Tibial nerve (tissue), 4 donors: ENCODE data around the gene SLC29A3. TPM values are rescaled to one million over a fixed set of nuclear protein-coding genes. Genes with fewer than 3 reads are reported as not detected.

Source experiments
- DNase-seq, 2 donors: peaks; one replicate each; pipeline ENCODE4 v3.0.0-alpha.2; 2019; ENCODE audit warnings: low spot score in 2 of 2
- H3K27ac ChIP-seq, 4 donors: fragments of 200-600 bp; sonication (generic) in 3 of 4; one replicate each; pipeline ENCODE4 v1.5.1; 2017 to 2019; ENCODE audit warnings: mild to moderate bottlenecking in 1 of 4
- H3K27me3 ChIP-seq, 2 donors: fragments of 200-600 bp; sonication (generic) in 1 of 2; one replicate each; pipeline versions ENCODE4 v1.5.1 to v1.6.0; 2017 to 2019
- H3K36me3 ChIP-seq, 3 donors: fragments of 200-600 bp; sonication (generic); one replicate each; pipeline ENCODE4 v1.5.1; 2018 to 2019
- H3K4me1 ChIP-seq, 4 donors: fragments of 200-600 bp; sonication (generic) in 3 of 4; one replicate each; pipeline ENCODE4 v1.5.1; 2017 to 2019
- H3K4me3 ChIP-seq, 4 donors: fragments of 200-600 bp; sonication (generic) in 3 of 4; one replicate each; pipeline ENCODE4 v1.5.1; 2017 to 2019; ENCODE audit warnings: mild to moderate bottlenecking in 1 of 4, moderate library complexity in 1 of 4
- H3K9me3 ChIP-seq, 4 donors: fragments of 200-600 bp; sonication (generic) in 3 of 4; one replicate each; pipeline ENCODE4 v1.5.1; 2017 to 2019
- CTCF ChIP-seq, 5 experiments: fragments of 200-600 bp in 3 of 5; fragments of 450-650 bp in 2 of 5; sonication (generic) in 3 of 5; IDR thresholded peaks; one replicate each; pipeline ENCODE4 v1.5.1; 2016 to 2019; ENCODE audit warnings: antibody characterized with exemption in 5 of 5, mild to moderate bottlenecking in 3 of 5, moderate library complexity in 2 of 5
- EP300 ChIP-seq, 2 donors: sonication (generic); formaldehyde crosslinking; IDR thresholded peaks; one replicate each; pipeline ENCODE4 v1.6.1; 2017; ENCODE audit warnings: antibody characterized with exemption in 2 of 2, mild to moderate bottlenecking in 1 of 2
- POLR2A ChIP-seq, 2 donors: fragments of 450-650 bp; IDR thresholded peaks; one replicate each; pipeline ENCODE4 v1.6.1; 2017; ENCODE audit warnings: antibody characterized with exemption in 2 of 2, mild to moderate bottlenecking in 2 of 2, moderate library complexity in 2 of 2
- WGBS, 2 donors: methylation state at CpG; one replicate each; pipeline ENCODE4 v1.1.5; 2018; 5-methylcytosine and 5-hydroxymethylcytosine counted together
- total RNA-seq, 4 donors: library from RNA; depleted of rRNA; stranded (reverse); fragments of >200 nt; gene quantifications; one replicate each; pipeline ENCODE4 v1.1.0, GENCODE V29; 2016

The SLC29A3 gene
- total RNA-seq, 4 donors from 2014 or later = 6.5 to 10.1 (median 7.4) TPM

DNA sequence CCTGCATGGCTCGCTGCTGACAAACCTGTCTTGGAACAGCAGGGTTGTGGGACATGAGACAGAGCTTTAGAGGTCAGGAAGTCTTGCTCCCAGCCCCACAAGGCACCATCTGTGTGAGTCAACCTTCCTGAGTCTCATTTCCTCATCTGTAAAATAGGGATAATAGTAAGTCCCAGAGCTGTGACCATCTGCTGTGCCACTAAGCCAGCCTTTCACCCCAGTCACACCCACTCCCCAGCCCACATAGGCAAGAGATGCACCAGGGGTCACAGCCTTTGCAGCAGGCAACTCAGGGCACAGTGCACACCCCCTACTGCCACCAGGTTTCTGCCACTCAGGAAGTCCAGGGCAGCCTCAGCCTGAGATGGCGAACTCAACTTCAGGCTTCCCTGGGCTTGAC lies 48.2 kb downstream of the SLC29A3 start:
- H3K36me3 ChIP-seq = peaks cover 0 to 22% (median 0%) of the 10 kb centered on the region in 3 donors
- H3K9me3 ChIP-seq = no peaks in the 10 kb centered on the region
- no peak overlapping the region for H3K27ac ChIP-seq
- DNase-seq = no peak
- no peaks in the 10 kb centered on the region for H3K4me1 ChIP-seq
- WGBS, 2 donors = 69 to 73% methylated on average over 2 of the region's 2 CpGs
- no peak for TF ChIP-seq EP300 (IDR thresholded peaks at IDR 0.05)
- TF ChIP-seq CTCF (IDR thresholded peaks at IDR 0.05) = no peak
- TF ChIP-seq POLR2A (IDR thresholded peaks at IDR 0.05) = no peak
- no peak overlapping the region for H3K4me3 ChIP-seq
- H3K27me3 ChIP-seq = no peaks in the 10 kb centered on the region

DNA sequence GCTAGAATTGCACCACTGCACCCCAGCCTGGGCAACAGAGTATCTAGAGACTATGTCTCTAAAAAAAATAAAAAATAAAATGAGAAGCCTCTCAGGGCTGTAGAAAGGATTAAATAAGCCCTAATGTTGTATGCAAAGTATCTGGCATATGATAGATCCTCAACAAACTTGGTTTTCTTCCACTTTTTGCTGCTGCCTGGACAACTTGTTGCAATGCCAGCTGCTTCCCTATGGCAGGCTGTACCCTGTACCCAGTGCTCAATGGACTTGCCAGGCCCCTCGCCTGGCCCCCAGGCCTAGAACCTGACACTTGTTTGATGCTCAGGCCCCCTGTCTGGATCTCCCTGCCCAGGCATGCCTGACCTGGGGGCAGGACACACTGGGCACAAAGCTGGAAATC lies 49.1 kb downstream of the SLC29A3 start:
- Histone ChIP-seq H3K4me1 (no peaks in the 10 kb centered on the region), H3K27me3 (no peaks in the 10 kb centered on the region), H3K4me3 (no peak overlapping the region), H3K27ac (no peak overlapping the region), H3K9me3 (no peaks in the 10 kb centered on the region), H3K36me3 (peaks cover 0 to 13% (median 0%) of the 10 kb centered on the region in 3 donors)
- TF ChIP-seq POLR2A (IDR thresholded peaks at IDR 0.05) (no peak), CTCF (IDR thresholded peaks at IDR 0.05) (no peak), EP300 (IDR thresholded peaks at IDR 0.05) (no peak)
- 91 to 92% methylated on average over 1 of the region's 1 CpG for WGBS, 2 donors
- no peak for DNase-seq

- no peaks in the 10 kb centered on the region for H3K27me3 ChIP-seq
- no peak for DNase-seq
- TF ChIP-seq CTCF (IDR thresholded peaks at IDR 0.05) (no peak), POLR2A (IDR thresholded peaks at IDR 0.05) (no peak), EP300 (IDR thresholded peaks at IDR 0.05) (no peak)
- peaks cover 0 to 4% (median 0%) of the 10 kb centered on the region in 4 donors for H3K4me1 ChIP-seq
- H3K36me3 ChIP-seq = peaks cover 0 to 9% (median 0%) of the 10 kb centered on the region in 3 donors
- H3K27ac ChIP-seq = no peak overlapping the region
- H3K9me3 ChIP-seq = no peaks in the 10 kb centered on the region
- no peak overlapping the region for H3K4me3 ChIP-seq
- WGBS, 2 donors = 50 to 56% methylated on average over 2 of the region's 2 CpGs
Measured at GRCh38 chr10:71368643-71369042, 49.6 kb downstream of the SLC29A3 start.

- 73 to 92% methylated on average over 1 of the region's 1 CpG for WGBS, 2 donors
- TF ChIP-seq POLR2A (IDR thresholded peaks at IDR 0.05) (no peak), CTCF (IDR thresholded peaks at IDR 0.05) (no peak), EP300 (IDR thresholded peaks at IDR 0.05) (no peak)
- no peak overlapping the region for H3K27ac ChIP-seq
- H3K4me1 ChIP-seq = peaks cover 0 to 5% (median 0%) of the 10 kb centered on the region in 4 donors
- H3K4me3 ChIP-seq = no peak overlapping the region
- peaks cover 0 to under 1% (median 0%) of the 10 kb centered on the region in 3 donors for H3K36me3 ChIP-seq
- no peaks in the 10 kb centered on the region for H3K9me3 ChIP-seq
- H3K27me3 ChIP-seq = no peaks in the 10 kb centered on the region
- DNase-seq = no peak
Measured at GRCh38 chr10:71369602-71370001, 50.5 kb downstream of the SLC29A3 start.

DNA sequence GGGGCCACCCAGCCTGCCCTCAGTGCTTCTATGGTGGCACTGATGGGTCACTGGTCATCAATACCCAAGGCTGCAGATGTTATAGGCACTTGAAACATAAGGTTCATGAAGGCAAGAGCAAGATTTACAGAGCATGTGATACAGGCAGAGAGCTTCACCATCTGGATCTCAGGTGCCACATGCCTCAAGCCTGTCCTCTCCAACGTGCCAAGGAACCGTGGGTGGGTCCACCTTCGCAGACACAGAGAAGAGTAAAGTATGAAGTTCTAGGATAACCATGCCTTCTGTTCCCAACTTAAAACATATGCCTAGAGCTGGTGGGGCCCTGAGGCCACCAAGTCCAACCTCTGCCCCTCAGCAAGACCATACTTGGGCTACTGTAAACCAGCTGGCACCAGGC lies 51.0 kb downstream of the SLC29A3 start:
- H3K36me3 ChIP-seq = no peaks in the 10 kb centered on the region
- H3K9me3 ChIP-seq = no peaks in the 10 kb centered on the region
- H3K27me3 ChIP-seq = no peaks in the 10 kb centered on the region
- TF ChIP-seq CTCF (IDR thresholded peaks at IDR 0.05) (no peak), EP300 (IDR thresholded peaks at IDR 0.05) (no peak), POLR2A (IDR thresholded peaks at IDR 0.05) (no peak)
- H3K4me1 ChIP-seq = peaks cover 0 to 5% (median 0%) of the 10 kb centered on the region in 4 donors
- H3K27ac ChIP-seq = no peak overlapping the region
- no peak for DNase-seq
- WGBS, 2 donors = 85 to 92% methylated on average over 3 of the region's 3 CpGs
- H3K4me3 ChIP-seq = no peak overlapping the region
